C1 segment of cervical spinal cord (tissue), 14 donors: ENCODE measurements around the gene CPNE5.
"Not testable (repeated sequence)": the region's sequence is repeated elsewhere in the genome, so short reads cannot be mapped to it uniquely, and the experiment has no call there.

Experiments used
- DNase-seq, 14 donors: peaks; one replicate each; lab custom pipeline; 2025; lab: John Stamatoyannopoulos, UW

Gene CPNE5

DNA sequence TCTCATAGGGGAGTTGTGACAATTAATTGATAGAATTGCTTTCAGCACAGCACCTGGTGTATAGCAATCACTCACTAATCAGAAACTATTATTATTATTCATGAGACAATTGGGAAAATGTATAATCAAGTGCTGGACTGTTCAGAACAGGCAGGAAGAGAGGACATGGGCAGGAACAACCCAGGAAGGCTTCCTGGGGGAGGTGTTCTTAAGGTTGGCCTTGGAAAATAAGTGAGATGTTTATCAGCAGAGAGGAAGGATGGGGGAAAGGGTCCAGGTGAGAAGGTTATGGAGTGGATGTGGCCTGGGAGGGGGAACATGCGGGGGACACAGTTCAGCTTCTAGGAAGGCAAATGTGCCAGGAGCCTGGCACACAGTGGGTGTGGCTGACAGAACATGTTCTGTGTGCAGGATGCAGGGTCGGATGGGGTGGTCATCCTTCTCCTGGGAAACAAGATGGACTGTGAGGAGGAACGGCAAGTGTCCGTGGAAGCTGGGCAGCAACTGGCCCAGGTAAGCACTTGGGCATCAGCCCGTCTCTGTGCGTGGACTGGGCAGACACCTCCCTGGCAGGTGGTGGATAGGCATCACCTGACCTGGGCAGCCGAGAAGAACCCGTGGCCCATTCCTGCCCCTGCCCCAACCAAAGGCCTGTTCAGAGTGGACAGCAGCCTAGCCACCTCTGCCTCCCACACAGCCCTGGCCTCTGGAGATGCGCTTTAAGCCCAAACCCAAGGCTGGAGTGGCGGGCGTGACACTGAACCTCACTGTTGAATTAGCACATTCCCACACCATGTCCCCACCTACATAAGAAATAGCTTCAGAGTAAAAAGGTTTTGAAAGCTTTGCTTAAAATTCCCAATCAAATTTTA is 110.7 kb downstream of the CPNE5 start:
- no peak for DNase-seq

GRCh38 chr6:36727505-36728021 is 111.7 kb downstream of the CPNE5 start:
- DNase-seq, result no peak

DNA sequence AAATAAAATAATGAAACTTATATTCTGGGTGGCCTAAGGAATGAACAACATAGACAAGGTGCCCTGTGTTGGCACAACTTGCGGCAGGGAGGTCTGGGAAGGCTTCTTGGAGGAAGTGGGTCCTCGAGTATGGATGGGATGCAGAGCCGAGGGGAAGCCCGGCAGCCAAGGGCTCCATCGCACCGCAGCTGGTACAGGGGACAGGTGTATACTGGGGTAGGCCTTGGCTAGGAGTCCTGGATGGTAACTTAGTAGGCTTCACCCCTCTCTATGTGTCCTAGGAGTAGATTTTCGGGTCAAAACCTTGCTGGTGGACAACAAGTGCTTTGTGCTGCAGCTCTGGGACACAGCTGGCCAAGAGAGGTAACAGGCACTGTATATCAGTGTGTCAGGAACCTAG is 113.7 kb downstream of the CPNE5 start:
- DNase-seq, result no peak

DNA sequence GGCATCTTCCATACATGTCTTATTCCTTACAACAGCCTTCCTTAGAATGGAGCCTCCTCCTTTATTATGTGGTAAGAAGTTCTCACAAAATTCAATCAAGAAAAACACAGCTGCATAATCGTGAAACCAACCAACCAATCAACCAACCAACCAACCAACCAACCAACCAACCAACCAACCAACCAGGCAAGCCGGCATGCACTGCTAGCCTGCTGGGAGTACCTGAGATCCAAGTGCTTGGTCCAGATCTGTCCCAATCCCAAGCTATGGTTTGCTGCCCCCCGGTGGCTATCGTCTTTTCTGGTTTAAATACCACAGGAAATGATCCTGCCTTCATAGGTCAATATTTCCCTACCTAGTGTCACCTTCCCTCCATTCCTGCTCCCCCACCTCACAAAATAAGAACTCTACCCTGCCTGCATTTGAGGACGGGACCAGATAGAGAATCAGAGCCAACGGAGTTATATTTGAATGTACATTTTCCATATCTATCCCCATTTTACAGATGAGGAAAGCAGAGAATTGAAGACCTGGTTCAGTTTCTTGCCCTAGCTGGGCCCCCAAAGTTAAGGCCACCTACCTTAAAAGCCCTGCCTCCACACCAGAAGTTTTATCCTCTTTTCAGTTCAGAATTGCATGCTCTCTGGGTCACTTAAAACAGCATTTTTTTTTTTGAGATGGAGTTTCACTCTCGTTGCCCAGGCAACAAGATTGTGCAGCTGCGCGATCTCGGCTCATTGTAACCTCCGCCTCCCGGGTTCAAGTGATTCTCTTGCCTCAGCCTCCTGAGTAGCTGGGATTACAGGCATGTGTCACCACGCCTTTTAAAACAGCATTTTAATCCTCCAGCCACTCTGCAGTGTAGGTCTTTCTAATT is 114.5 kb downstream of the CPNE5 start:
- DNase-seq, result no peak

GRCh38 chr6:36723992-36724391 is 115.3 kb downstream of the CPNE5 start:
- not testable (repeated sequence) for DNase-seq

GRCh38 chr6:36722879-36723278 is 116.4 kb downstream of the CPNE5 start:
- DNase-seq, result no peak

GRCh38 chr6:36722365-36722764 is 116.9 kb downstream of the CPNE5 start:
- DNase-seq, result no peak

- no peak for DNase-seq
These were observed 117.7 kb downstream of the CPNE5 start for GRCh38 chr6:36721369-36722140.

GRCh38 chr6:36720251-36721141 is 118.7 kb downstream of the CPNE5 start:
- DNase-seq, result no peak

DNA sequence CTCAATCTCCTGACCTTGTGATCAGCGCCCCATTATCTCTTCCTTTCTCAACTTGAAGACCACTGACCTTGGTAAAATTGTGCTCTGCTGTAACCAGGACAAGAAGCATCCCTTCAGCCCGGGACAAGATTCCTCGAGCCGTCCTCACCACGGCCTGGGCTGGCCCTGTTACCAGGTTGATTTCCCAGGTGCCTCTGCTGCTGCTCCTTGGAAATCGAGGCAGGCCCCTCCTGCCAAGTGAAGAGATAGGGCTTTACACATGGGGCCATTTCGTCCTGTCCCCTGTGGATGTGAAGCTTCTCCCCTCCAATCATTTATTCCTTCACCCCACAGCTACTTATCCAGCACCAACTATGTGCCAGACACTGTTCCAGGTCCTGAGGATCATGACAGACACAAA is 120.1 kb downstream of the CPNE5 start:
- DNase-seq, result no peak

DNA sequence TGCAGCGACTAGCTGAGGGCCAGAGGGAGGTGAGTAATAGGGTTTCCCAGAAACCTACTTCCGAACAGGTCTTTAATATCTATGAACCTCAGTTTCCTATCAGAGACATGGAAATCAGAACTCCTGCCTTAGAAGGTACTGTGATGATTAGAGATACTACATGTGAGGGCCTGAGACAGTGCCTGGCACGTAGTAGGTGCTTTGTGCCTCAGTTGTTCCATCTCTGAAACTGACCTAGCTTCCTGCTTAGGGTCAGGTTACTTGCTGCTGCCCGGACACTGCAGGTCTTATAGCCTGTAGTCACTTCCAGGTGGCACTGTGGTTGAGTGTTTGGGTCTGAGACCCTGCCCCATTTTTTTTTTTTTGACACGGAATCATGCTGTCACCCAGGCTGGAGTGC is 120.7 kb downstream of the CPNE5 start:
- no peak for DNase-seq

- no peak for DNase-seq
These were observed 121.2 kb downstream of the CPNE5 start for GRCh38 chr6:36717871-36718540.

DNA sequence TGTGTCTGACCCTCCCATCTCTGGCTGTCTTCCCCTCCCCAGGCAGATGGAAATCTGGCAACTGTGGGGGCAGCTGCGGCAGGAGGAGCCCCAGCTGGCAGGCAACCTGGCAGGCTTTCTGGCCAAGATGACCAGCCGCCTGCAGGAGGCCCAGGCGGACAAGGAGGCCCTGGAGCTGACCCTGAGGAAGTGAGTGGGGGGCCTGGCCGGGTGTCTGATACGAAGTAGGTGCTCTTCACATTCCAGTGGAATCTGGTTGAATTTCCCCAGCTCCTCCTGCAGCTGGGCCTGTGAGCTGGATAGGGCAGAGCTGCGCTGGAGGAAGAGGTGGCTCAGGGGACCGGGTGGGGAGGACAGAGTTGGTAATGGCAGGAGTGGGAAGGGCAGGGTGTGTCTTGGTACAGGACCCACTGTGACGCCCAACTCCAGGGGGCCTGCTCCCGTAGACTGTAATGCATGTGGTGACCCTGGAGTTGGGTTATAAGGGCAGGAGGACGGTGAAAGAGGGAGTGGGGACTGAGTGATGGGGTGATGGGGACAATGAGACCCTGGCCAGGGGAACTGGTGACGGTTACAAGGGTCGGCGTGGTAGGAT is 121.9 kb downstream of the CPNE5 start:
- DNase-seq, result no peak

DNA sequence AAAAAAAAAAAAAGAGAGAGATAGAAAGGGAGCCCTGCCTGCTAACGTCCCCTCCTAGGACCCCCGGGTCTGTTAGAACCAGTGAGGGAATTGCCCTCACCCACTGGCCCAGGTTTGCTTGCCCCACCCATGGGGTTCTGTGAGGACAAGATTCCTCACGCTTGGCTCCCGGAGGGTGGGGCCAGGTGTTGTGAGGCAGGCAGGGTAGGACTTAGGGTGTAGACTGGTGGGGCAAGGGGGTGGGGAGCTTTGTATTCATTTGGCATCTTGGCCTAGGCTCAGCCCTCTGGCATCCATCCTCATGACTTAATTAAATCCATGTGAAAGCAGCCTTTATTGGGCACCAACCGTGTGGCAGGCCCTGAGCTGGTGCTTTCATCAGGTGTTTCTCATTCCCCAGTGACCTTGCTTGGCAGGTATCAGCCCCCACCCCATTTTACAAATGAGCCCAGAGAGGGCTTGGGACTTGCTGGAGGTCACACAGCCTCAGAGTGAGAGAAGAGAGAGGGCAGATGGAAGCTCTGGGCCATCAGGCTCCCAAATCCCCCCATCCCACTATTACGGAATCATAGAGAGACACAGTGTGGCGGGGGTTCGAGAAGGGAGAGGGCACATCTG is 122.7 kb downstream of the CPNE5 start:
- no peak for DNase-seq

DNA sequence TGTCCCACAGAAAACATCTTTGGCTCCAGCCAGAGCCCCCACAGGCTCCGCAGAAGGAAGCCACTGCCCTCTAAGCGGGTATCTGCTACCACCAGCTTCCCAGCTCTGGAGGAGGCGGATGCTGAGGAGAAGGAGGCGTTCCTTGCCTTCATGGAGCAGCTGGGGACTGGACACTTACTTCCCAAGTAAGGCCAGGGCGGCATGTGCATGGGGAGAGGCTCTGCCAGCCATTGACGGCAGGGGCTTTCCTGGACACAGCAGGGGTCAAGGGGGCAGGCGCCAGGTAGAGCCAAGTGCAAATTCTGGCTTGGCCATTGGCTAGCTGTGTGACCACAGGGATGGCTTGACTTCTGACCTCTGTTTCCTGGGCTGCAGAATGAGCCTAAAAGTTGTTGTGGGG is 123.8 kb downstream of the CPNE5 start:
- no peak for DNase-seq

GRCh38 chr6:36714511-36714910 is 124.7 kb downstream of the CPNE5 start:
- no peak for DNase-seq

DNA sequence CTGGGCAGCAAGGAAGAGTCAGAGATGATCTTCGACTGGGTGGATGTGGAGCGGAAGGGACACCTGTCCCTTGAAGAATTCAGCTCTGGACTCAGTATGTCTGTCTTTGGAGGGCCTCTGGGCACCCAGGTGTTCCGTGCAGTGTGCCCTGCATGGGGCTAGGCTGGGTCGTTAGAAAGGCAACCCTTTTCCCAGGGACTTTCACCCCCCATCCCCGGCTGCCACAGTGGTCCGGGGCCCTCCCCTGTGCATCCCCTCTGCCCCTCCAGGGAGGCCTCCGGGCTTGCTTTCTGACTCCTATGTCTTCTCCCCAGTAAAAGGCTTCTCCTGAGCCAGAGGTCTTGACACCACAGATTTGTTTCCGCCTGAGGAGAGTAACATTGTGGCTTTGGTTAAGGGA is 125.4 kb downstream of the CPNE5 start:
- no peak for DNase-seq

GRCh38 chr6:36712816-36713215 is 126.4 kb downstream of the CPNE5 start:
- DNase-seq, result no peak

DNA sequence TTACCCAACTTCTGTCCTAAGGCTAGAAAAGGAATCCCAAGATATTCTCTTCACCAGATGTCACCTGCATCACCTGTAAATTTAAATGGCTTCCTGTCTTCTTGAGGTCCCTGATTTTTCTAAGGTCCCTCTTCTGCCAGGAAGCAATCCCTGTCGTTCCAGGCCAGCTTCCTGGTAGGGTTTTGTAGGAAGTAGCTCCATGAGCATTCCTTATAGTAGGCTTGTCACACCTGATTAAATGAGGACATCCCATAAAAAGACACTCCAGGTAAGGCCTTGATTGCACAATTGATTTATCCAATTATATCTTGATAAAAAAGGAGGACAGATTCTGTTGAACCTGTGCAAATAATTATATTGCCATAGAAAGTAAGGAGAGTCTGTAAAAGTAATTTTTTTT is 132.9 kb downstream of the CPNE5 start:
- no peak for DNase-seq
